Kidney (tissue), 14 donors: ENCODE data around the gene KLK7. TPM values are rescaled to one million over a fixed set of nuclear protein-coding genes. Genes with fewer than 3 reads are reported as not detected.

Experiments used
- DNase-seq, 5 donors: peaks; one replicate each; pipeline ENCODE4 v3.0.0-alpha.2; 2013 to 2020
- FAIRE-seq: peaks from 2 replicates; lab custom pipeline; 2012; peaks lifted over from hg19 to GRCh38; lab: Jason Lieb, UNC
- H3K27ac ChIP-seq, 2 donors: one replicate each; pipeline ENCODE4 v1.7.0; 2013; ENCODE audit warnings: low read depth in 2 of 2, low read length in 2 of 2, inconsistent platforms in 1 of 2
- H3K27me3 ChIP-seq: one replicate; pipeline ENCODE4 v1.7.1; 2013; ENCODE audit warnings: low read length, inconsistent platforms; ENCODE audit not compliant: control insufficient read depth, insufficient read depth
- H3K36me3 ChIP-seq, 3 donors: one replicate each; pipeline versions ENCODE4 v1.7.0 to v1.7.1; 2013; ENCODE audit warnings: low read length in 3 of 3, control low read depth in 1 of 3, inconsistent platforms in 1 of 3; ENCODE audit not compliant: insufficient read depth in 3 of 3, control insufficient read depth in 2 of 3
- H3K4me1 ChIP-seq, 3 donors: one replicate each; pipeline versions ENCODE4 v1.7.0 to v1.7.1; 2013; ENCODE audit warnings: low read length in 3 of 3, inconsistent platforms in 1 of 3, low read depth in 1 of 3; ENCODE audit not compliant: control insufficient read depth in 2 of 3, insufficient read depth in 2 of 3
- H3K4me3 ChIP-seq, 3 donors: one replicate each; pipeline versions ENCODE4 v1.7.0 to v1.8.1; 2013; ENCODE audit warnings: low read length in 3 of 3, control low read depth in 1 of 3, inconsistent platforms in 1 of 3
- H3K9ac ChIP-seq, 3 donors: one replicate each; pipeline versions ENCODE4 v1.7.0 to v1.7.1; 2013; ENCODE audit warnings: low read length in 3 of 3, control low read depth in 1 of 3, inconsistent platforms in 1 of 3
- H3K9me3 ChIP-seq, 3 donors: one replicate each; pipeline versions ENCODE4 v1.7.0 to v1.7.1; 2013; ENCODE audit warnings: low read length in 3 of 3, control low read depth in 1 of 3, inconsistent platforms in 1 of 3; ENCODE audit not compliant: control insufficient read depth in 2 of 3, insufficient read depth in 1 of 3
- intact Hi-C: fragments of 100-400 bp; cut with DNase I; formaldehyde crosslinking; loops from one replicate; pipeline ENCODE4 v1.11.1; 2022
- polyA plus RNA-seq: library from polyadenylated mRNA; stranded (reverse); fragments of 350-450 nt; fragmentation: Illumina TruSeq; extraction: RNeasy Lipid Tissue Mini Kit (QIAGEN cat#74804); gene quantifications from one replicate; pipeline ENCODE4 v1.2.3, GENCODE V29; 2014; ENCODE audit warnings: low read depth, low replicate concordance; ENCODE audit not compliant: insufficient read depth
- total RNA-seq: library from RNA; stranded (reverse); fragmentation: NEBNext Ultra II Directional; extraction: Animal tissue kit (Norgen Biotek cat#: 25700); gene quantifications from one replicate; pipeline ENCODE4 v1.2.1, GENCODE V29; 2021
- TF ChIP-seq, protein P1 (sequence below): IDR thresholded peaks from 3 replicates; pipeline ENCODE4 v1.5.1; 2012; ENCODE audit warnings: mild to moderate bottlenecking, moderate library complexity, borderline replicate concordance; ENCODE audit not compliant: insufficient read depth; ENCODE audit errors: extremely low read depth
- donor health status: control.
- donor health status: control.
- donor health status: control.
- donor health status: control.
- donor health status: control.
- donor health status: DM: yes; HTN: yes; CAD: no.
- donor health status: Normal renal cell carcinoma (clear cell type).

KLK7 gene
- total and polyA plus RNA-seq, 2 donors from 2014 or later: 1.0 to 22.5 TPM

DNA sequence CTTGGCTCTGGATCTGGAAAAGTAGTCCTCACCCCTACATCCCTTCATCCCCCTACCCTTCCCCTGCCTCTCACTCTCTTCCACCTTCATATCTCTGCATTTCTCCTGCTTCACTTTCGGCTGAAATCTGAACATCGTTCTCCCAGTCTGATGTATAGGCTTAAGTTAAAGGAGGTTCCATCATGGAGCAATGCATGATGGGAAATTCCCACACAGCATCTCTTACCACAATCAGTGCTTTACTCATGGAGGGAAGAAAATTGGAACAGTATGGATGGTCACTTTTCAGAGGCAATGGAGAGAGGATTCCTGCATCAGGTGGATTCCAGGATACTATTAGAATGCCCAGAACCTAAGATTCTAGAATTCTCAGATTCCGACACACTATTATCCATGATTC, 23.8 kb upstream of the KLK7 start:
- no peaks in the 10 kb centered on the region for H3K4me1 ChIP-seq
- H3K36me3 ChIP-seq: no peaks in the 10 kb centered on the region
- no peak overlapping the region for H3K4me3 ChIP-seq
- TF ChIP-seq, protein P1, sequence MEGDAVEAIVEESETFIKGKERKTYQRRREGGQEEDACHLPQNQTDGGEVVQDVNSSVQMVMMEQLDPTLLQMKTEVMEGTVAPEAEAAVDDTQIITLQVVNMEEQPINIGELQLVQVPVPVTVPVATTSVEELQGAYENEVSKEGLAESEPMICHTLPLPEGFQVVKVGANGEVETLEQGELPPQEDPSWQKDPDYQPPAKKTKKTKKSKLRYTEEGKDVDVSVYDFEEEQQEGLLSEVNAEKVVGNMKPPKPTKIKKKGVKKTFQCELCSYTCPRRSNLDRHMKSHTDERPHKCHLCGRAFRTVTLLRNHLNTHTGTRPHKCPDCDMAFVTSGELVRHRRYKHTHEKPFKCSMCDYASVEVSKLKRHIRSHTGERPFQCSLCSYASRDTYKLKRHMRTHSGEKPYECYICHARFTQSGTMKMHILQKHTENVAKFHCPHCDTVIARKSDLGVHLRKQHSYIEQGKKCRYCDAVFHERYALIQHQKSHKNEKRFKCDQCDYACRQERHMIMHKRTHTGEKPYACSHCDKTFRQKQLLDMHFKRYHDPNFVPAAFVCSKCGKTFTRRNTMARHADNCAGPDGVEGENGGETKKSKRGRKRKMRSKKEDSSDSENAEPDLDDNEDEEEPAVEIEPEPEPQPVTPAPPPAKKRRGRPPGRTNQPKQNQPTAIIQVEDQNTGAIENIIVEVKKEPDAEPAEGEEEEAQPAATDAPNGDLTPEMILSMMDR: no peak
- FAIRE-seq: no peak
- intact Hi-C loops: no loop called here
- no peak overlapping the region for H3K9ac ChIP-seq
- no peak overlapping the region for H3K27ac ChIP-seq
- H3K27me3 ChIP-seq: no peaks in the 10 kb centered on the region
- DNase-seq: no peak
- no peaks in the 10 kb centered on the region for H3K9me3 ChIP-seq

- TF ChIP-seq, protein P1: no peak
- no peaks in the 10 kb centered on the region for H3K4me1 ChIP-seq
- H3K4me3 ChIP-seq: no peak overlapping the region
- no peak overlapping the region for H3K9ac ChIP-seq
- H3K27me3 ChIP-seq: no peaks in the 10 kb centered on the region
- no peaks in the 10 kb centered on the region for H3K36me3 ChIP-seq
- DNase-seq (no peak), FAIRE-seq (no peak)
- intact Hi-C loops: no loop called here
- H3K9me3 ChIP-seq: no peaks in the 10 kb centered on the region
- H3K27ac ChIP-seq: no peak overlapping the region
Observed at GRCh38 chr19:51006406-51006805, 22.7 kb upstream of the KLK7 start.

- Histone ChIP-seq H3K27ac (no peak overlapping the region), H3K27me3 (no peaks in the 10 kb centered on the region), H3K36me3 (no peaks in the 10 kb centered on the region), H3K9ac (no peak overlapping the region), H3K4me1 (no peaks in the 10 kb centered on the region), H3K9me3 (no peaks in the 10 kb centered on the region), H3K4me3 (no peak overlapping the region)
- TF ChIP-seq, protein P1: no peak
- intact Hi-C loops: no loop called here
- no peak for FAIRE-seq
- no peak for DNase-seq
Observed at GRCh38 chr19:51005248-51005647, 21.5 kb upstream of the KLK7 start.

DNA sequence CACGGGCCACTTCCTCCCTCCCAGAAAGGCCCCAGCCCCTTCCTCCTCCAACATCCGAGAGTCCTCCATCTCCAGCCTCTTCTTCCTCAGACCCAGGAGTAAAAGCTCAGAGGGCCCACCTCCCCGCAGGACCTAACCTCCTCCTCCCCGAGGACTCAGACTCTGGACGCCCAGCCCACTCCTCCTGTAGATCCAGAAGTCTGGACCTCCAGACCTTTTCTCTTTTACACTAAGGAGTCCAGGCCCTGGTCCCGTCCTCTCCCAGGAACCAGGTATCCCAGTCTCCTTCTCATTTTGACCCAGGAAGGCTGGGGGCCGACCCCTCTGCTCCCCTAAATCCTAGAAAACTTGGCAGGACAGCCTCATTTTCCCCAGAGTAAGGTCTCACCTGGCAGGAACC, 19.6 kb upstream of the KLK7 start:
- no peak overlapping the region for H3K27ac ChIP-seq
- intact Hi-C loops: no loop called here
- H3K36me3 ChIP-seq: no peaks in the 10 kb centered on the region
- no peak for DNase-seq
- H3K27me3 ChIP-seq: no peaks in the 10 kb centered on the region
- FAIRE-seq: no peak
- H3K9me3 ChIP-seq: no peaks in the 10 kb centered on the region
- H3K4me3 ChIP-seq: no peak overlapping the region
- no peaks in the 10 kb centered on the region for H3K4me1 ChIP-seq
- H3K9ac ChIP-seq: no peak overlapping the region
- TF ChIP-seq, protein P1: no peak
